ENCODE measurements around the gene PKP3. TPM values are rescaled to one million over a fixed set of nuclear protein-coding genes. Genes with fewer than 3 reads are reported as not detected.

The PKP3 gene
- total and polyA plus RNA-seq, 9 of the 15 experiments (the other 6 are each of a cell fraction or from before 2014, with no cell fraction given), result 0.11 to 110 (median 30.7) TPM

- no peak for TF ChIP-seq ZBTB49 (CRISPR knock-in tag; IDR thresholded peaks at IDR 0.05; ENCODE audit: borderline replicate concordance)
- no peak for TF ChIP-seq SFPQ (IDR thresholded peaks at IDR 0.05; ENCODE audit: low read depth, low read length)
- TF ChIP-seq ZNF398 (CRISPR knock-in tag; IDR thresholded peaks at IDR 0.05), result no peak
- TF ChIP-seq ZNF41 (CRISPR knock-in tag; conservative IDR thresholded peaks at IDR 0.05), result no peak
- no peak for TF ChIP-seq MCM2 (IDR thresholded peaks at IDR 0.05; ENCODE audit: low read depth)
- TF ChIP-seq ETV1 (tag; conservative IDR thresholded peaks at IDR 0.05; ENCODE audit: low read depth), result no peak
- no peak for TF ChIP-seq PTTG1 (tag; IDR thresholded peaks at IDR 0.05; ENCODE audit: low read depth)
- no peak for TF ChIP-seq SMARCB1 (IDR thresholded peaks at IDR 0.05; ENCODE audit: insufficient read length, low read depth)
- TF ChIP-seq RFX1 (IDR thresholded peaks at IDR 0.05), result peak; percentile 90
- no peak for TF ChIP-seq BCOR (IDR thresholded peaks at IDR 0.05)
- no peak for TF ChIP-seq IRF2 (CRISPR knock-in tag; IDR thresholded peaks at IDR 0.05)
- no peak for TF ChIP-seq SMAD4 (CRISPR knock-in tag; conservative IDR thresholded peaks at IDR 0.05)
- TF ChIP-seq U2AF1 (optimal IDR thresholded peaks at IDR 0.05; ENCODE audit: low read depth, low read length), result peak; percentile 42
- peak; percentile 84 for TF ChIP-seq ARID4B (CRISPR knock-in tag; IDR thresholded peaks at IDR 0.05)
- TF ChIP-seq KLF16 (IDR thresholded peaks at IDR 0.05), result no peak
- no peak for TF ChIP-seq BRF1 (IDR thresholded peaks at IDR 0.05; ENCODE audit: borderline replicate concordance, extremely low read depth, insufficient read length)
Measured at GRCh38 chr11:449889-450808, 56.1 kb downstream of the PKP3 start, which contains the start of gene PTDSS2 (continued).

Measured in K562 (cell line).